Measurements from ENCODE around the gene DHDDS.
"Not testable (repeated sequence)": the region's sequence is repeated elsewhere in the genome, so short reads cannot be mapped to it uniquely, and the experiment has no call there.

DNA sequence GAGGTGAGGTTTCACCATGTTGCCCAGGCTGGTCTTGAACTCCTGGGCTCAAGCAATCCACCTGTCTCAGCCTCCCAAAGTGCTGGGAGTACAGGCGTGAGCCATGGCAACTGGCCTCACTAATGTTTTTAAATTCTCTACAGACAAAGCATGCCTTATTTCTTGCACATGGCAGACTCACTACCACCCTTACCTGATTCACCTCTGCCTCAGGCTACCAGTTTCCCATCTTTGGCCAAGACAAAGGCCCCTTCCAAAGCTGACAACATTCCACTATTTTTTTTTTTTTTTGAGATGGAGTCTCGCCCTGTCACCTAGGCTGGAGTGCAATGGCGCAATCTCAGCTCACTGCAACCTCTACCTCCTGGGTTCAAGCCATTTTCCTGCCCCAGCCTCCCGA lies 83.7 kb downstream of the DHDDS start:
- TF ChIP-seq, protein P1, sequence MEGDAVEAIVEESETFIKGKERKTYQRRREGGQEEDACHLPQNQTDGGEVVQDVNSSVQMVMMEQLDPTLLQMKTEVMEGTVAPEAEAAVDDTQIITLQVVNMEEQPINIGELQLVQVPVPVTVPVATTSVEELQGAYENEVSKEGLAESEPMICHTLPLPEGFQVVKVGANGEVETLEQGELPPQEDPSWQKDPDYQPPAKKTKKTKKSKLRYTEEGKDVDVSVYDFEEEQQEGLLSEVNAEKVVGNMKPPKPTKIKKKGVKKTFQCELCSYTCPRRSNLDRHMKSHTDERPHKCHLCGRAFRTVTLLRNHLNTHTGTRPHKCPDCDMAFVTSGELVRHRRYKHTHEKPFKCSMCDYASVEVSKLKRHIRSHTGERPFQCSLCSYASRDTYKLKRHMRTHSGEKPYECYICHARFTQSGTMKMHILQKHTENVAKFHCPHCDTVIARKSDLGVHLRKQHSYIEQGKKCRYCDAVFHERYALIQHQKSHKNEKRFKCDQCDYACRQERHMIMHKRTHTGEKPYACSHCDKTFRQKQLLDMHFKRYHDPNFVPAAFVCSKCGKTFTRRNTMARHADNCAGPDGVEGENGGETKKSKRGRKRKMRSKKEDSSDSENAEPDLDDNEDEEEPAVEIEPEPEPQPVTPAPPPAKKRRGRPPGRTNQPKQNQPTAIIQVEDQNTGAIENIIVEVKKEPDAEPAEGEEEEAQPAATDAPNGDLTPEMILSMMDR (conservative IDR thresholded peaks at IDR 0.05): not testable (repeated sequence)
- not testable (repeated sequence) for TF ChIP-seq EZH2 (IDR thresholded peaks at IDR 0.05; ENCODE audit: low read depth)
